DMS 273 treated with DMSO at 0.1 percent for 48 hours (cell line): ENCODE data around the gene DHRS12.

Experiments
- DNase-seq: peaks from one replicate; lab custom pipeline; 2025; lab: John Stamatoyannopoulos, UW

DHRS12 gene

GRCh38 chr13:51726446-51727193, 77.3 kb downstream of the DHRS12 start:
- no peak for DNase-seq

DNA sequence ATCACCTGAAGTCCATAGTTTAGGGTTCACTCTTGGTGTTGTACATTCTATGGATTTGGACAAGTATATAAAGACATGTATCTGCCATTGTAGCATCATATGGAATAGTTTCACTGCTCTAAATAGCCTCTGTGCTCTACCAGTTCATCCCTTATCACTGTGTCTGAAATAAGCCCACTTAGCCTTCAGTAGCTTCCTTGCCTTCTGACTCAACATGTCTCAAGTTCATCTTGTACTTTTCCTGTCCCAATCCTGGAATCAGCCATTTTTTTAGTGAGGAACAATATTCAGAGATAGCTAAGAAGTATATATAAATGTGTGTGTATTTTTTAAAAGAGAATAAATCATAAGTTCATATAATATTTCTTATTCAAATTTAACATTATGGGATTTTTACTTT, 79.2 kb downstream of the DHRS12 start:
- no peak for DNase-seq

DNA sequence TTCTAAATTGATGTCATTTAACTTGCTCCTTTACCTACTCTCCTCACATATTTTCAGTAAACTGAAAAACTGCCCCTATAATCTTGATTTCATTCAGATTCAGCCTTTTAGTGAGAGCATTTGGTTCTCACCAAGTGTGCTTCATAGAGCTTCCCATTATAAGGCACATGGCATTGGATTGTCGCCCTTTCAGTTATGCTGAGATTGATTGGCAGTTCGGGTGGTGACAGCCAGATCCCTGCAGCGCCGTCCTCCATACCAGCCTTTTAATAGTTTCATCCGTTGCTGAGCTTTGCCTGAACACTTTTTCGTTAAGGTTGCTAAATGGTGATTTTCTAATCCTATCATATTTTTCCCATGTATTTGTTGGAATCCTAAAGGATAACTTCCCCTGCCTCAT, 80.4 kb downstream of the DHRS12 start:
- DNase-seq, result no peak

DNA sequence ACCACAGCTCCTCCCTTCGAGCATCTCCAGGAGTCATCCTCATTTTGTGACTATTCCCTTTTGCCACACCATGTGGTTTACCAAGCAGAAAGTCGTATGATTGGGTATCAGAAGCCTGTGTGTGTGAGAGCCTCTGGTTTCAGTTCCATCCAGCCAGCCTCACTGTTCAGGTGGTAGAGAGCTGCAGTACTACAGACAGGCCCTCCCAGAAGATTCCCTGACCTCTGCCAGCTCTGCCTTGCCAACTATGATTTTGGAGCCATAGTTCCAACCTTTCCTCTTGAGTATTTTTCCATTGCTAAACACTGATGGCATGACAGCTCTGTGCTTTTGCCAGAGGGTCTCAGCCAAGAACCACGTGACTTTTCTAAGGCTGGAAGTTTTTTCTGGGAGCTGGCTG, 82.5 kb downstream of the DHRS12 start:
- DNase-seq, result no peak

GRCh38 chr13:51719394-51719793, 84.6 kb downstream of the DHRS12 start:
- DNase-seq, result no peak
